GM12874 (cell line): ENCODE measurements around the gene TWIST2.

Experiments
- CTCF ChIP-seq: IDR thresholded peaks from 2 replicates; pipeline ENCODE4 v1.5.1; 2011; ENCODE audit warnings: low read depth, mild to moderate bottlenecking, control low read depth, low read length, moderate library complexity; ENCODE audit not compliant: insufficient read depth

The TWIST2 gene

GRCh38 chr2:238853218-238853617 lies 5.3 kb downstream of the TWIST2 start:
- TF ChIP-seq CTCF = no peak

GRCh38 chr2:238853721-238854120 lies 5.8 kb downstream of the TWIST2 start:
- TF ChIP-seq CTCF = no peak

GRCh38 chr2:238854246-238854645 lies 6.4 kb downstream of the TWIST2 start:
- no peak for TF ChIP-seq CTCF

GRCh38 chr2:238854699-238855229 lies 6.9 kb downstream of the TWIST2 start:
- no peak for TF ChIP-seq CTCF

GRCh38 chr2:238855299-238855698 lies 7.4 kb downstream of the TWIST2 start:
- no peak for TF ChIP-seq CTCF

- no peak for TF ChIP-seq CTCF
Observed at GRCh38 chr2:238855891-238856580, 8.2 kb downstream of the TWIST2 start.

- no peak for TF ChIP-seq CTCF
Observed at GRCh38 chr2:238856713-238857567, 9.1 kb downstream of the TWIST2 start.
